Measurements from ENCODE around the gene GASK1A.

Gene GASK1A

DNA sequence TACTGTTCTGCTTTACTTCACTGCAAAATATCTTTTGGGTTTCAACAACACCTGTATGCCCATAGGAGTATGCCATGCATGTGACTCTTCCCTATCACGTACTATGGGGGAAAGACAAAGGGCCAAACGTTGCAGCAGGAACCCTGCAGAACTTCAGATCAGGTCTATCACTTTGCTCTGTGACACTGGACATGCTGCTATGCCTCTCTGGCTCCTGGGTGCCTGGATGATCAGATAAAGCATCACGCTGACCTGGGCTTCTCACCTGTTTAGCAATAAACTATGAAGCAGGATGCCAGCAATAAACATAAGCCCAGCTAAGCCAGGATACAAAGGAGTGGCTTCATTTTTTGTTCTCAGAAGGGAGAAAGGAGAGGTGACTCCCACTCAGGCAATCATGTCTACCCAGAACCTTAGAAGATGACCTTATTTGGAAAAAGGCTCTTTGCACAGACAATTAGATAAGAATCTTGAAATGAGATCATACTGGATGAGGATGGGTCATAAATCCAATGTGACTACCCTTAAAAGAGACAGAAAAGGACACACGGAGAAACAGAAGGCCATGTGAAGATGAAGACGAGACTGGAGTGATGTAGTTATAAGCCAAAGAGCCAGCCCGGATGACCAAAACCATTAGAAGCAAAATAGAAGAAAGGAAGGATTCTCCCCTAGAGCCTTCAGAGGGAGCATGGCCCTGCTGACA, 107.5 kb downstream of the GASK1A start:
- no peak for DNase-seq (ENCODE audit: low read depth, low spot score)

GRCh38 chr3:43087249-43087776, 108.2 kb downstream of the GASK1A start:
- no peak for DNase-seq (ENCODE audit: low read depth, low spot score)

- no peak for DNase-seq (ENCODE audit: low read depth, low spot score)
Measured at GRCh38 chr3:43089081-43089480, 110.0 kb downstream of the GASK1A start.

GRCh38 chr3:43090238-43090637, 111.1 kb downstream of the GASK1A start:
- DNase-seq (ENCODE audit: low read depth, low spot score) = no peak

DNA sequence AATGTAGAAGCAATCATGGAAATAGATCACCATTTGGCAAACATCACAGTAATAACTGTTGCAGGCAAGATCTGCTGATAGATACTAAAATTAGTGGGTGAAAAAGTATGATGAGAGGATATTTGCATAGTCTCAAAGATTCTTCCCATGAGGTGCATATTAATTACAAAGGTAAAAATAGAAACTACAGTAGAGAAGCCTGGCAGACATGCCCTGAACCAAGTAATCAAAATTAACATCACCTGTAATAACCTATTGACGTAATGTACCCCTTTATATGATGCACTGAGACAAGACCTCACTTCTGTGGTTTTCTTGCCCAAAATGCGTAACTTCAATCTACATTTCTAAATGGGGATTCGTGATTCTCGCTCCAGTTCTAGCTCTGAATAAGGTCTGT, 112.4 kb downstream of the GASK1A start:
- no peak for DNase-seq (ENCODE audit: low read depth, low spot score)

GRCh38 chr3:43093006-43093405, 113.9 kb downstream of the GASK1A start:
- DNase-seq (ENCODE audit: low read depth, low spot score) = no peak

DNA sequence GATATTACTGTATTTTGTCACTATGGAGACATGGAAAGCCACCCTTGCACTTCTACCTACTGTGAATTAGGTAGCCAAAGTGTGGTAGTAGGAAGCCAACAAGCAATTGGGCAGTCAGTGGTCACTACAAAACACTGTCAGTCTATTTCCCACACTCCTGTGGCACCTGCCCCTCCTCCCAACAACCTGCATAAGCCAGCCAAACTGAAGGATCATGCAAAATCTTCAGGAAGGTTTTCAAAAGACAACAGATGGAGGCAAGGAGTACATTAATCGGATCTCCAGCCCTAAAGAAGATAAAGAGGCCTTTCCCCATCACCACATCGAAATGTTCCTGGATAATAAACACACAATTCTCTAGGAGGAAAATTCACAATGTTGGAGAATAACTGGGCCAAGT, 114.9 kb downstream of the GASK1A start:
- DNase-seq (ENCODE audit: low read depth, low spot score) = no peak

GRCh38 chr3:43094381-43094780, 115.3 kb downstream of the GASK1A start:
- no peak for DNase-seq (ENCODE audit: low read depth, low spot score)

GRCh38 chr3:43094851-43095250, 115.7 kb downstream of the GASK1A start:
- no peak for DNase-seq (ENCODE audit: low read depth, low spot score)

DNA sequence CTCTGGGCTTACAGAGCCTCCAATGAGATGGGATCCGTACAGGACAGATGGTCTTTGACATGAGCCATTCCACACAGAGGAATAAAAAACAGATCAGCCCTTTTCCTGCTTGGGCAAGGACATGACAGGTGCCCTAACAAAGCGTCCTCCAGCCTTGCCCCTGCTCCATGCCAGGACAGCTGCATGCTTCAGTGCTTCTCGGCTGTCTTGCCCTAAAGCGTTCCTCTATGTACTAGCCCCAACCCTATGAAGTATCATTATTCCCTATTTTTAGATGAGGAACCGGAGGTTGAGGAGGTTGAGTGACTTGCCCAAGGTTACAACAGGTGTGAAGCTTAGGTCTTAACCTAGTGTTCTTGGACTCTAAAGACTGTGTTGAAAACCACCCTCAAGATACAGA, 116.3 kb downstream of the GASK1A start:
- DNase-seq (ENCODE audit: low read depth, low spot score) = no peak

DNA sequence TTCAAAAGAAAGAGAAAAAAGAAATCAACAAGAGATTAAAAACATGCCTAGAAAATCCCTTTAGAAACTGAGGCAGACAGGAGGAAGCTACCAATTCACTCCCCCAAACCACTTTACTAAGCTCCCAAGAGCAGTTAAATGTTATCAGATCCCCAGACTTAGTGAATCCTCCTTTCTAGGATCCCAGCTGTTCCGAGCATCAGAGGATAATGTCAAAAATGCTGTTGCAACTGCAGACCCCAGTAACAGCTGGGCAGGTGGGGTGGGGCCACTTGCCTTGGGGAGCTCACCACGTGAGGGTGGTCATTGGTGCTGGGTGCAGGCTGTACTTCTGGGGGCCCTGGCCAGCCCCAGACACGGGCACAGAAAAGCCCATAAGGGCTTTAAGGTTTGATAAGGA, 117.7 kb downstream of the GASK1A start:
- DNase-seq (ENCODE audit: low read depth, low spot score) = no peak

- no peak for DNase-seq (ENCODE audit: low read depth, low spot score)
Measured at GRCh38 chr3:43097400-43098080, 118.4 kb downstream of the GASK1A start.

GRCh38 chr3:43098761-43099160, 119.7 kb downstream of the GASK1A start:
- no peak for DNase-seq (ENCODE audit: low read depth, low spot score)

- no peak for DNase-seq (ENCODE audit: low read depth, low spot score)
Measured at GRCh38 chr3:43102773-43103480, 123.8 kb downstream of the GASK1A start.

DNA sequence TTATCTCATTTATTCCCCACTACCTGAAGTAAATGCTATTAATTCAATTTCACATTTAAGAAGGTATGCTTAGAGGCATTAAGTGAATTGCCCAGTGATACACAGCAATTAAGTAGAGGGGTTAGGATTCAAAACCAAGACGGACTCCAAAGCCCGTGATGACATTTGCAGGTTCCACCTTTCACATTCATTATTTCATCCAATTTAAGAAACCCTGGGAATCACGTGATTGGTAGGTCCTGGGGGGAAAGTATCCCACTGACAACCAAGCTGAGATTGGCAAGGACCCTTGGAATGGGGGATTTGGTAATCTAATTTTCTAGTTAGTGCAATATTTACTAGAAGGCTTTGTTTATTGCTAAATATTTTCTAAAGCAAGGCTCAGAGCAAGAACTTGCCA, 124.9 kb downstream of the GASK1A start:
- no peak for DNase-seq (ENCODE audit: low read depth, low spot score)

DNA sequence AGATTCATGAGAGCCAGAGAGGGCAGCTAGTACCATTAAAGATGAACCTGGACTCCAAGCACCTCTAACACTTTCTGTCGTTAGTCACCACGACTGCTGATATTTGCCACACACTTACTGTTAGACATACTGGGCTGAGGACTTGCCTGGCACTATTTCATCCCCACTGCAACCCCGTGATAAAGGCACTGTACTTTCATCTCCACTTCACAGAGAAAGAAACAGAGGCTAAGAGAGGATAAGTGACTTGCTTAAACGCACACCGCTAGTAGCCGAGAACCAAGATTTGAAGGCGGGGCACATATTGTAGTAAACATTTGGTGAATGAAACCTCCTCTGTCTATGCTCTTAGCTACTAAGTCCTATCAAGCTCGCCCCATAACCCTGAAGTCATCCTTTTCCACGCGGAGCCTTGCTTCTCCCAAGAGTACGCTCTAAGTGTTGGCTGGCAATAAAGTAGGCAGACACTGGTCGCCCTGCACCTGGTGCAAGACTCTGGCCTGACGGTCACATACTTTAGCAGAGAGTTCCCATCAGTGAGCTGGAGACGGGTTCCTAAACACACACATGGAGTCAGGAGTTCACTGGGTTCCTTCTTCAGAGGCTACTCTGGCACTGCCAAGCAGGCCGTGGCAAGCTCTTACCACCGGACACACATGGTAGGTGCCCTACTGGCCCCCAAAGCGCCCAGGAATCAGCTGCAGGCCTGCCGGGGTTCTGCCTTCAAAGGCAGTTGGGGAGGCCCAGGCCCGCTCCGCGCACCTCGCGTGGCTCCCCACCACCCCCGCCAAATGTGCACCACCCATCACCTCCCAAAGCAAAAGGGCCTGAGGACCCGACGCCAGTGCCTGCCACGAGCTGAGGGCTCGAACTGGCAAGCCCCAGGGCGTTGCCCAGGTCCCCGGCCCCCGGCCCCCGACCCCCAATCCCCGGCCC, 125.8 kb downstream of the GASK1A start:
- no peak for DNase-seq (ENCODE audit: low read depth, low spot score)

GRCh38 chr3:43105596-43106292, 126.6 kb downstream of the GASK1A start, which contains the start of gene POMGNT2:
Gene POMGNT2 (minus strand): TSS chr3:43106079. CDS start chr3:43081431, 24,648 bp downstream.
- DNase-seq (ENCODE audit: low read depth, low spot score) = peak; percentile 20

- no peak for DNase-seq (ENCODE audit: low read depth, low spot score)
Measured at GRCh38 chr3:43106293-43106628, 127.2 kb downstream of the GASK1A start.

All from brain pericyte (primary cell).